ENCODE data around the gene DSC3.
"Not testable (repeated sequence)": the region's sequence is repeated elsewhere in the genome, so short reads cannot be mapped to it uniquely, and the experiment has no call there.

DNA sequence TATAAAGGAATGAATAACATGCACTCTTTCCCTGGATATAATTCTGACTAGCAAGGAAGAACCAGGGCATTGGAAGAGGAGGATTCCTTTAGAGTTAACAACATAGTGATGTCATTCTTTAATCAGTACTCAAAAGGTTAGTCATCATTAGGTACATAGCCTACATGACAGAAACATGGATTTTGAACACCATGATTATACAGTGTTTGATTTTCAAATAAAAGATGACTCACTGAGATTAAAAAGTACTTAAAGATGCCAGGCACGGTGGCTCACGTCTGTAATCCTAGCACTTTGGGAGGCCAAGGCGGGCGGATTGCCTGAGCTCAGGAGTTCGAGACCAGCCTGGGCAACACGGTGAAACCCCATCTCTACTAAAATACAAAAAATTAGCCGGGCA, 31.1 kb downstream of the DSC3 start:
- TF ChIP-seq, protein P1, sequence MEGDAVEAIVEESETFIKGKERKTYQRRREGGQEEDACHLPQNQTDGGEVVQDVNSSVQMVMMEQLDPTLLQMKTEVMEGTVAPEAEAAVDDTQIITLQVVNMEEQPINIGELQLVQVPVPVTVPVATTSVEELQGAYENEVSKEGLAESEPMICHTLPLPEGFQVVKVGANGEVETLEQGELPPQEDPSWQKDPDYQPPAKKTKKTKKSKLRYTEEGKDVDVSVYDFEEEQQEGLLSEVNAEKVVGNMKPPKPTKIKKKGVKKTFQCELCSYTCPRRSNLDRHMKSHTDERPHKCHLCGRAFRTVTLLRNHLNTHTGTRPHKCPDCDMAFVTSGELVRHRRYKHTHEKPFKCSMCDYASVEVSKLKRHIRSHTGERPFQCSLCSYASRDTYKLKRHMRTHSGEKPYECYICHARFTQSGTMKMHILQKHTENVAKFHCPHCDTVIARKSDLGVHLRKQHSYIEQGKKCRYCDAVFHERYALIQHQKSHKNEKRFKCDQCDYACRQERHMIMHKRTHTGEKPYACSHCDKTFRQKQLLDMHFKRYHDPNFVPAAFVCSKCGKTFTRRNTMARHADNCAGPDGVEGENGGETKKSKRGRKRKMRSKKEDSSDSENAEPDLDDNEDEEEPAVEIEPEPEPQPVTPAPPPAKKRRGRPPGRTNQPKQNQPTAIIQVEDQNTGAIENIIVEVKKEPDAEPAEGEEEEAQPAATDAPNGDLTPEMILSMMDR (conservative IDR thresholded peaks at IDR 0.05; ENCODE audit: low read depth, low read length) = not testable (repeated sequence)
- not testable (repeated sequence) for TF ChIP-seq EZH2 (IDR thresholded peaks at IDR 0.05; ENCODE audit: low read length, unreplicated experiment)
